Measurements from ENCODE around the gene PKDREJ.

PKDREJ gene

GRCh38 chr22:46239261-46240048, 23.7 kb downstream of the PKDREJ start:
- DNase-seq (ENCODE audit: low spot score) = no peak

GRCh38 chr22:46238541-46238940, 24.6 kb downstream of the PKDREJ start:
- peak; percentile 40 for DNase-seq (ENCODE audit: low spot score)

- DNase-seq (ENCODE audit: low spot score) = no peak
Observed at GRCh38 chr22:46237453-46238124, 25.6 kb downstream of the PKDREJ start.

GRCh38 chr22:46234969-46235368, 28.2 kb downstream of the PKDREJ start:
- no peak for DNase-seq (ENCODE audit: low spot score)

GRCh38 chr22:46233231-46233630, 29.9 kb downstream of the PKDREJ start:
- DNase-seq (ENCODE audit: low spot score) = peak; percentile 29

- no peak for DNase-seq (ENCODE audit: low spot score)
Observed at GRCh38 chr22:46230262-46230901, 32.8 kb downstream of the PKDREJ start.

GRCh38 chr22:46229701-46230100, 33.4 kb downstream of the PKDREJ start:
- DNase-seq (ENCODE audit: low spot score) = no peak

GRCh38 chr22:46226577-46226976, 36.6 kb downstream of the PKDREJ start:
- DNase-seq (ENCODE audit: low spot score) = no peak

GRCh38 chr22:46225631-46226030, 37.5 kb downstream of the PKDREJ start:
- DNase-seq (ENCODE audit: low spot score) = no peak

- no peak for DNase-seq (ENCODE audit: low spot score)
Observed at GRCh38 chr22:46224898-46225290, 38.2 kb downstream of the PKDREJ start.

GRCh38 chr22:46224044-46224897, 38.9 kb downstream of the PKDREJ start:
- DNase-seq (ENCODE audit: low spot score) = no peak

GRCh38 chr22:46220921-46221320, 42.2 kb downstream of the PKDREJ start:
- DNase-seq (ENCODE audit: low spot score) = no peak

- no peak for DNase-seq (ENCODE audit: low spot score)
Observed at GRCh38 chr22:46219636-46220035, 43.5 kb downstream of the PKDREJ start.

GRCh38 chr22:46214616-46215015, 48.5 kb downstream of the PKDREJ start:
- DNase-seq (ENCODE audit: low spot score) = no peak

GRCh38 chr22:46214149-46214548, 49.0 kb downstream of the PKDREJ start:
- no peak for DNase-seq (ENCODE audit: low spot score)

GRCh38 chr22:46213052-46213451, 50.1 kb downstream of the PKDREJ start:
- no peak for DNase-seq (ENCODE audit: low spot score)

GRCh38 chr22:46212195-46212594, 50.9 kb downstream of the PKDREJ start:
- DNase-seq (ENCODE audit: low spot score) = no peak

- no peak for DNase-seq (ENCODE audit: low spot score)
Observed at GRCh38 chr22:46209262-46209661, 53.9 kb downstream of the PKDREJ start.
